Gastrocnemius medialis (tissue), 4 donors: ENCODE measurements around the gene PRKAG2. TPM values are rescaled to one million over a fixed set of nuclear protein-coding genes. Genes with fewer than 3 reads are reported as not detected.

ENCODE experiments used
- ATAC-seq, 2 donors: fragments of 150-250 bp; one replicate each; pipeline ENCODE4 v1.9.1; 2016
- DNase-seq, 2 donors: peaks; one replicate each; pipeline ENCODE4 v3.0.0-alpha.2; 2019
- H3K27ac ChIP-seq, 4 donors: fragments of 200-600 bp; sonication (generic); 1 replicate in 1 of 4; 2 replicates in 3 of 4; pipeline ENCODE4 v1.5.1; 2016 to 2018; ENCODE audit warnings: mild to moderate bottlenecking in 2 of 4, moderate library complexity in 1 of 4
- H3K27me3 ChIP-seq, 3 donors: fragments of 200-600 bp; sonication (generic) in 2 of 3; 1 replicate in 1 of 3; 2 replicates in 2 of 3; pipeline versions ENCODE4 v1.5.1 to v1.6.0; 2016 to 2019; ENCODE audit warnings: mild to moderate bottlenecking in 1 of 3, moderate library complexity in 1 of 3
- H3K36me3 ChIP-seq, 2 donors: fragments of 200-600 bp; sonication (generic) in 1 of 2; one replicate each; pipeline ENCODE4 v1.5.1; 2017 to 2018
- H3K4me1 ChIP-seq, 2 donors: fragments of 200-600 bp; sonication (generic) in 1 of 2; one replicate each; pipeline ENCODE4 v1.5.1; 2016 to 2017; ENCODE audit warnings: mild to moderate bottlenecking in 2 of 2
- H3K4me3 ChIP-seq, 4 donors: fragments of 200-600 bp; sonication (generic) in 3 of 4; 1 replicate in 1 of 4; 2 replicates in 3 of 4; pipeline ENCODE4 v1.5.1; 2016 to 2019; ENCODE audit warnings: mild to moderate bottlenecking in 2 of 4
- H3K9me3 ChIP-seq, 3 donors: fragments of 200-600 bp; sonication (generic) in 2 of 3; 1 replicate in 1 of 3; 2 replicates in 2 of 3; pipeline ENCODE4 v1.5.1; 2016 to 2019
- CTCF ChIP-seq, 5 experiments: fragments of 450-650 bp in 3 of 5; fragments of 200-600 bp in 2 of 5; sonication (generic) in 2 of 5; IDR thresholded peaks in 4 of 5; conservative IDR thresholded peaks in 1 of 5; 1 replicate in 4 of 5; 2 replicates in 1 of 5; pipeline ENCODE4 v1.5.1; 2016 to 2019; ENCODE audit warnings: antibody characterized with exemption in 5 of 5, mild to moderate bottlenecking in 3 of 5, moderate library complexity in 3 of 5
- POLR2A ChIP-seq, 2 donors: fragments of 450-650 bp; IDR thresholded peaks; one replicate each; pipeline ENCODE4 v1.6.1; 2017; ENCODE audit warnings: antibody characterized with exemption in 2 of 2, mild to moderate bottlenecking in 2 of 2, moderate library complexity in 2 of 2
- in situ Hi-C, 4 donors: fragments of 200-750 bp; cut with MboI; loops; one replicate each; pipeline versions ENCODE4 v1.15.0 to v1.8.0; 2017; ENCODE audit warnings: low sequenced_read_pairs in 4 of 4
- intact Hi-C: fragments of 100-400 bp; cut with DNase I; formaldehyde crosslinking; loops from one replicate; pipeline ENCODE4 v1.15.1; 2023; ENCODE audit warnings: low total_unique reads
- total RNA-seq, 4 donors: library from RNA; depleted of rRNA; stranded (reverse); fragments of >200 nt; gene quantifications; one replicate each; pipeline versions ENCODE4 v1.1.0 to v1.2.3, GENCODE V29; 2016

Gene PRKAG2
- total RNA-seq, 4 donors from 2014 or later, result 5.3 to 32.6 (median 13.9) TPM

DNA sequence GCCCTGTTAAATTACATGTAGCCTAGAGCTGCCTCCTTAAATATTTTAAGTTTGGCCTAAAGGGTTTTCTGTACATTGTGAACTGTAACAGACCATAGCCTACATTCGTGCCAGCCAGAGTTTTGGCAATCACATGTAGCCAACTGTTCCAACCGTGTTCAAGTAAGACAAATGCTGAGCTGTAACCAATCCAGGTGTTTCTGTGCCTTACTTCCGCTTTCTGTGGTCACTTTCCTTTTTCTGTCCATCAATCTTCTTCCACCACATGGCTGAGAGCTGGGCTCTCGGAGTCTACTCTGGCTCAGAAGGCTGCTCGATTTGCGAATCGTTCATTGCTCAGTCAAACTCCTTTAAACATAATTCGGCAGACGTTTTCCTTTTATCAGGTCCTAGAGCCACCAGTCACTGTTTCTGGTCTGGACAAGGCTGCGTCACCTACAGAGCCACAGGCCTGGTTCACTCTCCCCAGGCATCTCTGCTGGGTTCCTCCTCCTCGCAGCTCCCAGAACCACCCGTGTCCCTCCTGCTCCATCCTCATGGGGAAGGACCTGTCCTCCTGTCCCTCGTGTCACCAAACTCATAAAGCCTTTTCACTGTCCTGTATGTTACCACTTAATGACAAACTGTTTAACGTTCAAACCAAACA, 199.2 kb downstream of the PRKAG2 start:
- Histone ChIP-seq H3K27ac (no peak overlapping the region), H3K36me3 (no peaks in the 10 kb centered on the region), H3K9me3 (no peaks in the 10 kb centered on the region), H3K4me3 (no peak overlapping the region), H3K27me3 (no peaks in the 10 kb centered on the region), H3K4me1 (peaks cover 0 to 9% of the 10 kb centered on the region in 2 donors)
- ATAC-seq (no peak), DNase-seq (no peak)
- in situ Hi-C loops (no loop called here), intact Hi-C loops (no loop called here)
- TF ChIP-seq CTCF (IDR thresholded peaks at IDR 0.05 in 4 of 5, conservative IDR thresholded peaks at IDR 0.05 in 1 of 5) (no peak), POLR2A (IDR thresholded peaks at IDR 0.05) (no peak)

DNA sequence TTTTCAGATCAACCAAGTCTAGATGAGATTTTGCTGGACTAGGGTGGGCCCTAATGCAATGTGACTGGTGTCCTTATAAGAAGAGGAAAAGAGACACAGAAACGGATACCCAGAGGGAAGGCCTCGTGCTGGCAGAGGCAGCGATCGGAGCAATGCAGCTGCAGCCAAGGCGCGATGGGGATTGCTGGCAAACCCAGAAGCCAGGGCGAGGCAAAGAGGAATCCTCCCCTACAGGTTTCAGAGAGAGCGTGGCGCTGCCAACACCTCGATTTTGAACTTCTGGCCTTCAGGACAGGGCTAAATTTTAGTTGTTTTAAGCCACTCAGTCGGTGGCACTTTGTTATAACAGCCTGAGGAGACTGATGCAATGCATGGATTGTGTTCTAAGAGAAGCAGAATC, 200.2 kb downstream of the PRKAG2 start:
- no peaks in the 10 kb centered on the region for H3K9me3 ChIP-seq
- no peak for TF ChIP-seq CTCF (IDR thresholded peaks at IDR 0.05 in 4 of 5, conservative IDR thresholded peaks at IDR 0.05 in 1 of 5)
- no peak for TF ChIP-seq POLR2A (IDR thresholded peaks at IDR 0.05)
- intact Hi-C loops, result no loop called here
- no peak for DNase-seq
- no peak overlapping the region for H3K27ac ChIP-seq
- H3K4me3 ChIP-seq, result no peak overlapping the region
- in situ Hi-C loops, result no loop called here
- peaks cover 0 to 9% of the 10 kb centered on the region in 2 donors for H3K4me1 ChIP-seq
- ATAC-seq, result no peak
- no peaks in the 10 kb centered on the region for H3K36me3 ChIP-seq
- no peaks in the 10 kb centered on the region for H3K27me3 ChIP-seq

DNA sequence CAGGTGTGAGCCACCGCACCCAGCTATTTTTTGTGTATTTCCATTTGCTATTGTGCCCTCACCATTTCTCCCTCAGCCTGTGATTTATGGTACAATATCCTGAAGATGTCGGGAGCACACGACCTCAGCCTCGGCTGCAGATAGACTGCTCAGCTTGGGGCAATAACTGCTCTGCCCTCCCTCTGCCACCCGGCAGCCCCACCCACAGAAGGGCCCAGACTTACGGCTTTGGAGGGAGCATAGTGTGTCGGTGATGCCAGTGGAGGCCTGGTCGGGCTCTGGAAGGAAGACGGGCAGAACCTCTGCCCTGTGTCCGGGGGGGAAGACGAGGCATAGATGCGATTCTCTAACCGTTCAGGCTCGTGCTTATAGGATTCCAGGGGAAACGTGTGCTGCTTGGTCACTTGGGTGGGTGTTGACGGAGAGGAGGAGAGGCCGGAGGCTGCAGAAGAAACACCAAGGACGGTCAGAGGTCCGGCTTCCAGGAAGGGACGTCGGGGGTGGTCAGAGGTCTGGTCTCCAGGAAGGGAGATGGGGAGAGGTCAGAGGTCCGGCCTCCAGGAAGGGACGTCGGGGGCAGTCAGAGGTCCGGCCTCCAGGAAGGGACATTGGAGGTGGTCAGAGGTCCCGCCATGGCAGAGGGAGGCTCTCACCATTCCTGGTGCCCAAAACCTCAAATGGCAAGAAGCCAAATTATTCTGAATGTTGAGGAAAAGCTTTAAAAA, 201.6 kb downstream of the PRKAG2 start:
- H3K9me3 ChIP-seq, result no peaks in the 10 kb centered on the region
- H3K4me3 ChIP-seq, result no peak overlapping the region
- no peak for DNase-seq
- peaks cover 0 to 9% of the 10 kb centered on the region in 2 donors for H3K4me1 ChIP-seq
- H3K27ac ChIP-seq, result no peak overlapping the region
- in situ Hi-C loops, result no loop called here
- no peaks in the 10 kb centered on the region for H3K36me3 ChIP-seq
- intact Hi-C loops, result no loop called here
- no peaks in the 10 kb centered on the region for H3K27me3 ChIP-seq
- TF ChIP-seq POLR2A (IDR thresholded peaks at IDR 0.05) (no peak), CTCF (IDR thresholded peaks at IDR 0.05 in 4 of 5, conservative IDR thresholded peaks at IDR 0.05 in 1 of 5) (no peak)
- ATAC-seq, result no peak

DNA sequence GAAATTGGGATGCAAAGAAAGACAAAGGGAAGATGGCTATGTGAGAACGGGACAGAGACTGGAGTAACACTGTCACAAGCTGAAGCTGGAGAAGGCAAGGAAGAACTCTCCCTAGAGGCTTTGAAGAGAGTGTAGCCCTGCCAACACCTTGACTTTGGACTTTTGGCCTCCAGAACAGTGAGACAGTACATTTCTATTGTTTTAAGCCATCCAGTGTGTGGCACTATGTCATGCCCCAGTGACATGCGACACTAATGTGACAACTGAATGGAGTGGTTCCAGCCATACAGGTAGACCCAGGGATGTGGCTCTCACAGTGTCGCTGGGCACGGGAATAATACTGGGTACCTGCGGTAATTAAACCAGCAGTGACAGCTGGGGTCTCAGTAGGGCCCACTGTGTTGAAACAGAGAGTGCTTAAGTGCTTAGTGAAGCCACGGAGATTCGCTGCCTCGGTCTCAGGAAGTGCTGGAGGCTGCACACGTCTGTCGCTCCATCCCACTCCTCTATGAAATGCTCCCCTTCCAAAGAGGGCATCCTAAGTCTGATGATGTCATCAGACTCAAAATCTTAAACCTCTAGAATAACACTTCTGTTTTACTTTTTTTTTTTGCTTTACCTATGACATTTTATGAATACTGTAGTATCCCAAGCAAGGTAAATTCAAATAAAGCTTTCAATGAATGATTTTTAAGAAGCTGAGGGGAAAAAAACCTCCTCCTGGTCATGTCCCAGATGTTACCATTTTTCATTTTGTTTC, 202.6 kb downstream of the PRKAG2 start:
- no peak overlapping the region for H3K4me3 ChIP-seq
- TF ChIP-seq CTCF (IDR thresholded peaks at IDR 0.05 in 4 of 5, conservative IDR thresholded peaks at IDR 0.05 in 1 of 5) (no peak), POLR2A (IDR thresholded peaks at IDR 0.05) (no peak)
- no peaks in the 10 kb centered on the region for H3K9me3 ChIP-seq
- no peak for DNase-seq
- no peaks in the 10 kb centered on the region for H3K36me3 ChIP-seq
- in situ Hi-C loops, result no loop called here
- H3K27ac ChIP-seq, result no peak overlapping the region
- no peaks in the 10 kb centered on the region for H3K27me3 ChIP-seq
- intact Hi-C loops, result no loop called here
- peaks cover 0 to 9% of the 10 kb centered on the region in 2 donors for H3K4me1 ChIP-seq
- no peak for ATAC-seq
